HG03460 (cell line): ENCODE results near the gene FAT1.

Experiments used
- ATAC-seq: cut with Tn5 transposase; IDR thresholded peaks from one replicate; pipeline ENCODE4 v1.9.1; 2021; ENCODE audit not compliant: unreplicated experiment

FAT1 gene

GRCh38 chr4:186726426-186727168, 2.9 kb upstream of the FAT1 start:
- no peak for ATAC-seq

GRCh38 chr4:186725469-186726425, 2.1 kb upstream of the FAT1 start:
- no peak for ATAC-seq

- ATAC-seq, result no peak
These were observed 1.3 kb upstream of the FAT1 start for GRCh38 chr4:186724864-186725468.

- no peak for ATAC-seq
These were observed 605 bp upstream of the FAT1 start for GRCh38 chr4:186724058-186724863.

- no peak for ATAC-seq
These were observed 812 bp downstream of the FAT1 start for GRCh38 chr4:186722796-186723291.

- no peak for ATAC-seq
These were observed 3.5 kb downstream of the FAT1 start for GRCh38 chr4:186719925-186720694.

- ATAC-seq, result no peak
These were observed 6.1 kb downstream of the FAT1 start for GRCh38 chr4:186717556-186717955.

GRCh38 chr4:186715077-186715476, 8.6 kb downstream of the FAT1 start:
- ATAC-seq, result no peak

GRCh38 chr4:186714006-186714675, 9.5 kb downstream of the FAT1 start:
- no peak for ATAC-seq

GRCh38 chr4:186712690-186713089, 11.0 kb downstream of the FAT1 start:
- ATAC-seq, result no peak

- ATAC-seq, result no peak
These were observed 13.0 kb downstream of the FAT1 start for GRCh38 chr4:186710521-186711119.

- no peak for ATAC-seq
These were observed 14.1 kb downstream of the FAT1 start for GRCh38 chr4:186709517-186709916.

- ATAC-seq, result no peak
These were observed 15.1 kb downstream of the FAT1 start for GRCh38 chr4:186708554-186708953.

GRCh38 chr4:186707996-186708395, 15.7 kb downstream of the FAT1 start:
- no peak for ATAC-seq

GRCh38 chr4:186707574-186707973, 16.1 kb downstream of the FAT1 start:
- no peak for ATAC-seq

- ATAC-seq, result no peak
These were observed 19.6 kb downstream of the FAT1 start for GRCh38 chr4:186704057-186704456.

GRCh38 chr4:186703510-186703909, 20.1 kb downstream of the FAT1 start:
- no peak for ATAC-seq

GRCh38 chr4:186702940-186703339, 20.7 kb downstream of the FAT1 start:
- no peak for ATAC-seq

GRCh38 chr4:186702297-186702696, 21.4 kb downstream of the FAT1 start:
- ATAC-seq, result no peak
